ENCODE results near the gene ZNF23. TPM values are rescaled to one million over a fixed set of nuclear protein-coding genes. Genes with fewer than 3 reads are reported as not detected.

The ZNF23 gene
- total RNA-seq, 1 experiment from 2014 or later = 11.1 TPM

DNA sequence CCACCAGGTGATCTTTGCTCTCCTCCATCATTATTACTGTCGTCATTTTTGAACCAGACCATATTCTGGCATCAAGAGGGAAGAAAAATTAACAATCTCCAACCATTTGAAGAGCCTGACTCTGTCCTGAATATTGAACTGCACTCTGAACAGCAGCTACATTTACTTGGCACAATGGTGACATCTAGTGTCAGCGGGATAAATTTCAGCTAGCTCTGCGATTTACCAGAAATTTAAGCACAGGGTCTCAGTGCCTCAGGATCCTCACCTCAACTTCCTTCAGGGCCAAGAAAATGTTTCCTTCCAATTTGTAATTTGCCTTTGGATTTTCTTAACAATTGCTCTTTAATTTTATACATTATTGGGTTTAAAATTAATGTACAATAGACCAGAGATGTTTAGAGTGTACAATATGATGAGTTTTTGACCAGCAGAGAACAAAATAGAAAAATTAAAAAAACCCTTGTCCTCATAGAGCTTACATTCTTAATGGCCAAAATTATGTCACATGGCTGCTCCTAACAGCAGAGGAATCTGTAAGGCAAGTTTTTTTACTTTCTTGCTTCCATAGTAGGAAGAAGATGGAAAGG lies 37.8 kb upstream of the ZNF23 start:
- Histone ChIP-seq H4K20me1 (ENCODE audit: insufficient read depth) (0 out of 2 replicates have a peak, but pooled peaks cover 3% of the 10 kb centered on the region), H3K9ac (ENCODE audit: low read length) (no peak overlapping the region), H3K4me3 (replicated peaks in 1 of 2; ENCODE audit: low read depth in 1 of 2, low read length in 2 of 2) (no peak overlapping the region), H3K9me3 (ENCODE audit: control insufficient read depth in 1 of 2, insufficient read depth in 1 of 2, low read depth in 1 of 2, low read length in 2 of 2) (no peaks in the 10 kb centered on the region), H3K27me3 (ENCODE audit: insufficient read depth, low read length) (no peaks in the 10 kb centered on the region), H3K36me3 (ENCODE audit: control insufficient read depth in 1 of 2, insufficient read depth in 2 of 2, low read length in 2 of 2) (no peaks in the 10 kb centered on the region), H3K9me2 (ENCODE audit: insufficient read depth) (no peaks in the 10 kb centered on the region), H2AFZ (ENCODE audit: low read depth, low read length, poor library complexity, severe bottlenecking) (no peak overlapping the region), H3K27ac (ENCODE audit: low read depth, low read length) (no peak overlapping the region), H3K4me1 (ENCODE audit: control insufficient read depth in 1 of 2, insufficient read depth in 2 of 2, low read length in 2 of 2) (0 out of 4 replicates have a peak, but pooled peaks cover 0 to under 1% of the 10 kb centered on the region in 2 experiments), H3K79me2 (ENCODE audit: insufficient read depth, low read length) (no peaks in the 10 kb centered on the region), H3K4me2 (ENCODE audit: low read length) (no peak overlapping the region)
- TF ChIP-seq EZH2phosphoT487 (IDR thresholded peaks at IDR 0.05; ENCODE audit: borderline replicate concordance) (no peak), RAD21 (IDR thresholded peaks at IDR 0.05; ENCODE audit: low read depth) (peak; percentile 91), JUND (IDR thresholded peaks at IDR 0.05) (no peak), EZH2 (IDR thresholded peaks at IDR 0.05) (no peak), CEBPB (IDR thresholded peaks at IDR 0.05; ENCODE audit: low read depth) (no peak), CBX3 (IDR thresholded peaks at IDR 0.05; ENCODE audit: low read depth) (no peak)
- TF ChIP-seq, protein P1, sequence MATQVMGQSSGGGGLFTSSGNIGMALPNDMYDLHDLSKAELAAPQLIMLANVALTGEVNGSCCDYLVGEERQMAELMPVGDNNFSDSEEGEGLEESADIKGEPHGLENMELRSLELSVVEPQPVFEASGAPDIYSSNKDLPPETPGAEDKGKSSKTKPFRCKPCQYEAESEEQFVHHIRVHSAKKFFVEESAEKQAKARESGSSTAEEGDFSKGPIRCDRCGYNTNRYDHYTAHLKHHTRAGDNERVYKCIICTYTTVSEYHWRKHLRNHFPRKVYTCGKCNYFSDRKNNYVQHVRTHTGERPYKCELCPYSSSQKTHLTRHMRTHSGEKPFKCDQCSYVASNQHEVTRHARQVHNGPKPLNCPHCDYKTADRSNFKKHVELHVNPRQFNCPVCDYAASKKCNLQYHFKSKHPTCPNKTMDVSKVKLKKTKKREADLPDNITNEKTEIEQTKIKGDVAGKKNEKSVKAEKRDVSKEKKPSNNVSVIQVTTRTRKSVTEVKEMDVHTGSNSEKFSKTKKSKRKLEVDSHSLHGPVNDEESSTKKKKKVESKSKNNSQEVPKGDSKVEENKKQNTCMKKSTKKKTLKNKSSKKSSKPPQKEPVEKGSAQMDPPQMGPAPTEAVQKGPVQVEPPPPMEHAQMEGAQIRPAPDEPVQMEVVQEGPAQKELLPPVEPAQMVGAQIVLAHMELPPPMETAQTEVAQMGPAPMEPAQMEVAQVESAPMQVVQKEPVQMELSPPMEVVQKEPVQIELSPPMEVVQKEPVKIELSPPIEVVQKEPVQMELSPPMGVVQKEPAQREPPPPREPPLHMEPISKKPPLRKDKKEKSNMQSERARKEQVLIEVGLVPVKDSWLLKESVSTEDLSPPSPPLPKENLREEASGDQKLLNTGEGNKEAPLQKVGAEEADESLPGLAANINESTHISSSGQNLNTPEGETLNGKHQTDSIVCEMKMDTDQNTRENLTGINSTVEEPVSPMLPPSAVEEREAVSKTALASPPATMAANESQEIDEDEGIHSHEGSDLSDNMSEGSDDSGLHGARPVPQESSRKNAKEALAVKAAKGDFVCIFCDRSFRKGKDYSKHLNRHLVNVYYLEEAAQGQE (IDR thresholded peaks at IDR 0.05; ENCODE audit: low read depth) = no peak
- TF ChIP-seq, protein P2, sequence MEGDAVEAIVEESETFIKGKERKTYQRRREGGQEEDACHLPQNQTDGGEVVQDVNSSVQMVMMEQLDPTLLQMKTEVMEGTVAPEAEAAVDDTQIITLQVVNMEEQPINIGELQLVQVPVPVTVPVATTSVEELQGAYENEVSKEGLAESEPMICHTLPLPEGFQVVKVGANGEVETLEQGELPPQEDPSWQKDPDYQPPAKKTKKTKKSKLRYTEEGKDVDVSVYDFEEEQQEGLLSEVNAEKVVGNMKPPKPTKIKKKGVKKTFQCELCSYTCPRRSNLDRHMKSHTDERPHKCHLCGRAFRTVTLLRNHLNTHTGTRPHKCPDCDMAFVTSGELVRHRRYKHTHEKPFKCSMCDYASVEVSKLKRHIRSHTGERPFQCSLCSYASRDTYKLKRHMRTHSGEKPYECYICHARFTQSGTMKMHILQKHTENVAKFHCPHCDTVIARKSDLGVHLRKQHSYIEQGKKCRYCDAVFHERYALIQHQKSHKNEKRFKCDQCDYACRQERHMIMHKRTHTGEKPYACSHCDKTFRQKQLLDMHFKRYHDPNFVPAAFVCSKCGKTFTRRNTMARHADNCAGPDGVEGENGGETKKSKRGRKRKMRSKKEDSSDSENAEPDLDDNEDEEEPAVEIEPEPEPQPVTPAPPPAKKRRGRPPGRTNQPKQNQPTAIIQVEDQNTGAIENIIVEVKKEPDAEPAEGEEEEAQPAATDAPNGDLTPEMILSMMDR (IDR thresholded peaks at IDR 0.05 in 2 of 3, conservative IDR thresholded peaks at IDR 0.05 in 1 of 3; ENCODE audit: borderline replicate concordance in 1 of 3, insufficient read depth in 1 of 3, low read depth in 2 of 3, low read length in 2 of 3) = peak; percentile 63 to 82 (median 75)
- intact Hi-C loops (cut with micrococcal nuclease) = loop anchor here (1.0 to 5.0 kb wide), 3 partner anchors 88 to 143 kb away; partner anchors contain the start of gene CALB2
- ChIA-PET CTCF (interaction anchor here (0.7 to 5.7 kb wide), 20 partner anchors 10 to 188 kb away, joined by 3 to 74 read pairs (median 4); partner anchors contain the start of genes CALB2, CHST4 and ZNF19), POLR2A (no interaction called here), RAD21 (ENCODE audit: low non-redundant PET in 1 of 2, low total read pairs in 2 of 2, uncharacterized antibody in 2 of 2, unreplicated experiment in 2 of 2) (interaction anchor here (0.7 to 1.7 kb wide), 3 partner anchors 87 to 245 kb away, joined by 3 to 6 read pairs (median 5); no protein-coding TSS in a partner anchor)
- DNase-seq (ENCODE audit: low read depth, low spot score) = peak; percentile 57
- BruUV-seq (replicated peaks) = no TSS peak
- peak; percentile 86 for ATAC-seq

All from HCT116 (cell line).